ENCODE measurements around the gene PTH1R. TPM values are rescaled to one million over a fixed set of nuclear protein-coding genes. Genes with fewer than 3 reads are reported as not detected.
A peak's percentile ranks its signal among the peaks of the same experiment; 100 is the strongest.

The PTH1R gene
- total and polyA plus RNA-seq, 7 experiments from 2014 or later: not detected

GRCh38 chr3:46928282-46928681 lies 50.8 kb downstream of the PTH1R start:
- POLR2A ChIA-PET: interaction anchor here (0.6 kb wide), 1 partner anchor 14 kb away, joined by 4 read pairs; no protein-coding TSS in a partner anchor
- Mint-ChIP-seq H3K36me3 (peaks cover 3 to 28% (median 19%) of the 10 kb centered on the region in 5 donors), H3K27ac (peak overlapping the region in 7 of 9 donors; percentile 10 to 43 (median 35)), H3K9me3 (peaks cover 0 to 12% (median 0%) of the 10 kb centered on the region in 11 donors), H3K27me3 (no peaks in the 10 kb centered on the region), H3K4me1 (peaks cover 40 to 76% (median 57%) of the 10 kb centered on the region in 7 donors), H3K4me3 (peak overlapping the region in 7 of 10 donors; percentile 8 to 55 (median 14))
- peak in 2 of 9 donors; percentile 14 to 15 for DNase-seq
- no peak for ATAC-seq
- H3K4me1 ChIP-seq (ENCODE audit: control insufficient read depth in 2 of 2, insufficient read depth in 2 of 2, low read length in 2 of 2): peaks cover 34 to 64% of the 10 kb centered on the region in 2 donors
- H3K27ac ChIP-seq (ENCODE audit: low read depth, low read length): no peak overlapping the region
- CTCF ChIA-PET: interaction anchor here (0.7 to 1.3 kb wide), 3 partner anchors 28 to 1268 kb away, joined by 3 to 5 read pairs (median 5); no protein-coding TSS in a partner anchor
- peaks cover 11 to 36% (median 17%) of the 10 kb centered on the region in 3 experiments for H3K36me3 ChIP-seq (ENCODE audit: control insufficient read depth in 2 of 3, insufficient read depth in 3 of 3, low read length in 3 of 3)
- H3K9me3 ChIP-seq (ENCODE audit: control insufficient read depth in 2 of 3, low read length in 3 of 3): no peaks in the 10 kb centered on the region
- H3K27me3 ChIP-seq (ENCODE audit: control insufficient read depth in 2 of 2, insufficient read depth in 2 of 2, low read length in 2 of 2): no peaks in the 10 kb centered on the region
- intact Hi-C loops (cut with micrococcal nuclease): loop anchor here in 1 of 2 donors (5.0 kb wide), 1 partner anchor 49 kb away; the partner anchor contains the start of genes CCDC12 and NBEAL2
- no peak overlapping the region for H3K4me3 ChIP-seq (ENCODE audit: low read length)

- H3K4me1 Mint-ChIP-seq: peaks cover 40 to 75% (median 57%) of the 10 kb centered on the region in 7 donors
- DNase-seq (no peak), ATAC-seq (no peak)
- Histone ChIP-seq H3K36me3 (ENCODE audit: control insufficient read depth in 2 of 3, insufficient read depth in 3 of 3, low read length in 3 of 3) (peaks cover 7 to 29% (median 11%) of the 10 kb centered on the region in 3 experiments), H3K9me3 (ENCODE audit: control insufficient read depth in 2 of 3, low read length in 3 of 3) (no peaks in the 10 kb centered on the region), H3K4me3 (ENCODE audit: low read length) (no peak overlapping the region), H3K27ac (ENCODE audit: low read depth, low read length) (no peak overlapping the region), H3K4me1 (ENCODE audit: control insufficient read depth in 2 of 2, insufficient read depth in 2 of 2, low read length in 2 of 2) (peaks cover 34 to 64% of the 10 kb centered on the region in 2 donors), H3K27me3 (ENCODE audit: control insufficient read depth in 2 of 2, insufficient read depth in 2 of 2, low read length in 2 of 2) (no peaks in the 10 kb centered on the region)
- peak overlapping the region in 3 of 10 donors; percentile 8 to 40 (median 15) for H3K4me3 Mint-ChIP-seq
- peaks cover 0 to 12% (median 0%) of the 10 kb centered on the region in 11 donors for H3K9me3 Mint-ChIP-seq
- no peaks in the 10 kb centered on the region for H3K27me3 Mint-ChIP-seq
- peaks cover 0 to 26% (median 19%) of the 10 kb centered on the region in 5 donors for H3K36me3 Mint-ChIP-seq
- CTCF ChIA-PET: no interaction called here
- H3K27ac Mint-ChIP-seq: peak overlapping the region in 8 of 9 donors; percentile 19 to 77 (median 47)
- POLR2A ChIA-PET: no interaction called here
- intact Hi-C loops (cut with micrococcal nuclease): loop anchor here in 1 of 2 donors (5.0 kb wide), 1 partner anchor 48 kb away; the partner anchor contains the start of genes CCDC12 and NBEAL2
Observed at GRCh38 chr3:46929324-46929723, 51.8 kb downstream of the PTH1R start.

- Histone ChIP-seq H3K36me3 (ENCODE audit: control insufficient read depth in 2 of 3, insufficient read depth in 3 of 3, low read length in 3 of 3) (peaks cover 2 to 29% (median 11%) of the 10 kb centered on the region in 3 experiments), H3K27ac (ENCODE audit: low read depth, low read length) (no peak overlapping the region), H3K4me3 (ENCODE audit: low read length) (no peak overlapping the region), H3K27me3 (ENCODE audit: control insufficient read depth in 2 of 2, insufficient read depth in 2 of 2, low read length in 2 of 2) (no peaks in the 10 kb centered on the region), H3K9me3 (ENCODE audit: control insufficient read depth in 2 of 3, low read length in 3 of 3) (no peaks in the 10 kb centered on the region), H3K4me1 (ENCODE audit: control insufficient read depth in 2 of 2, insufficient read depth in 2 of 2, low read length in 2 of 2) (peaks cover 34 to 64% of the 10 kb centered on the region in 2 donors)
- ATAC-seq: peak; percentile 70
- H3K4me1 Mint-ChIP-seq: peaks cover 40 to 74% (median 59%) of the 10 kb centered on the region in 7 donors
- H3K36me3 Mint-ChIP-seq: peaks cover 0 to 26% (median 15%) of the 10 kb centered on the region in 5 donors
- H3K4me3 Mint-ChIP-seq: peak overlapping the region in 2 of 10 donors; percentile 5 to 15
- H3K27ac Mint-ChIP-seq: peak overlapping the region; percentile 42 to 84 (median 72)
- H3K9me3 Mint-ChIP-seq: peaks cover 0 to 12% (median 0%) of the 10 kb centered on the region in 11 donors
- POLR2A ChIA-PET: interaction anchor here (0.8 kb wide), 1 partner anchor 17 kb away, joined by 4 read pairs; no protein-coding TSS in a partner anchor
- intact Hi-C loops (cut with micrococcal nuclease): no loop called here
- DNase-seq: no peak
- H3K27me3 Mint-ChIP-seq: no peaks in the 10 kb centered on the region
- CTCF ChIA-PET: interaction anchor here (0.6 kb wide), 1 partner anchor 9 kb away, joined by 4 read pairs; no protein-coding TSS in a partner anchor
Observed at GRCh38 chr3:46930166-46930944, 52.8 kb downstream of the PTH1R start.

- peaks cover 34 to 61% of the 10 kb centered on the region in 2 donors for H3K4me1 ChIP-seq (ENCODE audit: control insufficient read depth in 2 of 2, insufficient read depth in 2 of 2, low read length in 2 of 2)
- H3K4me1 Mint-ChIP-seq: peaks cover 40 to 77% (median 63%) of the 10 kb centered on the region in 7 donors
- ChIA-PET CTCF (interaction anchor here (0.6 kb wide), 1 partner anchor 8 kb away, joined by 4 read pairs; no protein-coding TSS in a partner anchor), POLR2A (no interaction called here)
- H3K4me3 ChIP-seq (ENCODE audit: low read length): no peak overlapping the region
- H3K9me3 ChIP-seq (ENCODE audit: control insufficient read depth in 2 of 3, low read length in 3 of 3): no peaks in the 10 kb centered on the region
- peak overlapping the region in 2 of 10 donors; percentile 15 to 51 for H3K4me3 Mint-ChIP-seq
- H3K9me3 Mint-ChIP-seq: peaks cover 0 to 12% (median 0%) of the 10 kb centered on the region in 11 donors
- no peaks in the 10 kb centered on the region for H3K27me3 Mint-ChIP-seq
- H3K27ac ChIP-seq (ENCODE audit: low read depth, low read length): peak overlapping the region; percentile 12
- DNase-seq (no peak), ATAC-seq (no peak)
- peaks cover 0 to 29% (median 6%) of the 10 kb centered on the region in 3 experiments for H3K36me3 ChIP-seq (ENCODE audit: control insufficient read depth in 2 of 3, insufficient read depth in 3 of 3, low read length in 3 of 3)
- no peaks in the 10 kb centered on the region for H3K27me3 ChIP-seq (ENCODE audit: control insufficient read depth in 2 of 2, insufficient read depth in 2 of 2, low read length in 2 of 2)
- intact Hi-C loops (cut with micrococcal nuclease): no loop called here
- H3K27ac Mint-ChIP-seq: peak overlapping the region; percentile 36 to 84 (median 72)
- peaks cover 0 to 25% (median 15%) of the 10 kb centered on the region in 5 donors for H3K36me3 Mint-ChIP-seq
Observed at GRCh38 chr3:46930945-46931403, 53.5 kb downstream of the PTH1R start.

GRCh38 chr3:46931631-46932331 lies 54.3 kb downstream of the PTH1R start:
- Histone ChIP-seq H3K27me3 (ENCODE audit: control insufficient read depth in 2 of 2, insufficient read depth in 2 of 2, low read length in 2 of 2) (no peaks in the 10 kb centered on the region), H3K36me3 (ENCODE audit: control insufficient read depth in 2 of 3, insufficient read depth in 3 of 3, low read length in 3 of 3) (peaks cover 0 to 29% (median 0%) of the 10 kb centered on the region in 3 experiments), H3K9me3 (ENCODE audit: control insufficient read depth in 2 of 3, low read length in 3 of 3) (no peaks in the 10 kb centered on the region), H3K27ac (ENCODE audit: low read depth, low read length) (peak overlapping the region; percentile 12), H3K4me3 (ENCODE audit: low read length) (no peak overlapping the region), H3K4me1 (ENCODE audit: control insufficient read depth in 2 of 2, insufficient read depth in 2 of 2, low read length in 2 of 2) (peaks cover 30 to 53% of the 10 kb centered on the region in 2 donors)
- no peak for DNase-seq
- ChIA-PET CTCF (no interaction called here), POLR2A (no interaction called here)
- intact Hi-C loops (cut with micrococcal nuclease): no loop called here
- peaks cover 0 to 12% (median 0%) of the 10 kb centered on the region in 11 donors for H3K9me3 Mint-ChIP-seq
- peak overlapping the region; percentile 42 to 86 (median 74) for H3K27ac Mint-ChIP-seq
- peaks cover 40 to 76% (median 67%) of the 10 kb centered on the region in 7 donors for H3K4me1 Mint-ChIP-seq
- peak; percentile 44 for ATAC-seq
- peaks cover 0 to 24% (median 19%) of the 10 kb centered on the region in 5 donors for H3K36me3 Mint-ChIP-seq
- H3K4me3 Mint-ChIP-seq: peak overlapping the region in 4 of 10 donors; percentile 9 to 51 (median 20)
- H3K27me3 Mint-ChIP-seq: no peaks in the 10 kb centered on the region
